ENCODE results near the gene DUOX2.

The DUOX2 gene

DNA sequence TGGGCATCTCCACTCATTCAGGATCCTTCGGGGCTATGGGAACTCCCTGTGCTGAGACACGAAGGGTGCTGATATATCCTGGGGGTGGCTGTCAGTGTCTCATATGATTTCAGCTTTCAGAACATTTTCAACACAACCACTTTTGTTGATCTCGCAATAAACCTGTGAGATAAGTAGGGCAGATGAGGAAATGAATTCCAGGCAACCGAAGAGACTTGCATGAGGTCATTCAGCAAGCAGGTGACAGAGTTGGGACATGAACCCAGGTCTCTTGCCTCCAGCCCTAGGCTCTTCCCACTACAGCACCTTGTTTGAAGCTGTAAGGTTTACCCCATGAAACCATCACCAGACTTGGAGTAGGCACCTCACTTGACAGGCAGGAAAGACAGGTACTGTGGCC is 32.4 kb upstream of the DUOX2 start:
- Histone ChIP-seq H3K4me1 (ENCODE audit: insufficient read depth, low read length, severe bottlenecking) (no peaks in the 10 kb centered on the region), H3K36me3 (ENCODE audit: insufficient read depth, low read length) (no peaks in the 10 kb centered on the region), H3K27me3 (ENCODE audit: insufficient read depth, low read length) (no peaks in the 10 kb centered on the region), H3K4me3 (ENCODE audit: low read depth, low read length, poor library complexity, severe bottlenecking) (no peak overlapping the region), H2AFZ (ENCODE audit: low read length) (no peak overlapping the region), H4K20me1 (ENCODE audit: insufficient read depth, low read length) (no peaks in the 10 kb centered on the region), H3K9me3 (ENCODE audit: low read length) (no peaks in the 10 kb centered on the region), H3K79me2 (ENCODE audit: insufficient read depth, low read length) (no peaks in the 10 kb centered on the region), H3K9me2 (ENCODE audit: low read depth, low read length) (no peaks in the 10 kb centered on the region), H3K9ac (ENCODE audit: low read length) (no peak overlapping the region), H3K4me2 (ENCODE audit: low read length) (no peak overlapping the region), H3K27ac (ENCODE audit: low read depth, low read length, poor library complexity, severe bottlenecking) (no peak overlapping the region), H3F3A (ENCODE audit: insufficient read depth, low read length) (no peaks in the 10 kb centered on the region)
- TF ChIP-seq, protein P1, sequence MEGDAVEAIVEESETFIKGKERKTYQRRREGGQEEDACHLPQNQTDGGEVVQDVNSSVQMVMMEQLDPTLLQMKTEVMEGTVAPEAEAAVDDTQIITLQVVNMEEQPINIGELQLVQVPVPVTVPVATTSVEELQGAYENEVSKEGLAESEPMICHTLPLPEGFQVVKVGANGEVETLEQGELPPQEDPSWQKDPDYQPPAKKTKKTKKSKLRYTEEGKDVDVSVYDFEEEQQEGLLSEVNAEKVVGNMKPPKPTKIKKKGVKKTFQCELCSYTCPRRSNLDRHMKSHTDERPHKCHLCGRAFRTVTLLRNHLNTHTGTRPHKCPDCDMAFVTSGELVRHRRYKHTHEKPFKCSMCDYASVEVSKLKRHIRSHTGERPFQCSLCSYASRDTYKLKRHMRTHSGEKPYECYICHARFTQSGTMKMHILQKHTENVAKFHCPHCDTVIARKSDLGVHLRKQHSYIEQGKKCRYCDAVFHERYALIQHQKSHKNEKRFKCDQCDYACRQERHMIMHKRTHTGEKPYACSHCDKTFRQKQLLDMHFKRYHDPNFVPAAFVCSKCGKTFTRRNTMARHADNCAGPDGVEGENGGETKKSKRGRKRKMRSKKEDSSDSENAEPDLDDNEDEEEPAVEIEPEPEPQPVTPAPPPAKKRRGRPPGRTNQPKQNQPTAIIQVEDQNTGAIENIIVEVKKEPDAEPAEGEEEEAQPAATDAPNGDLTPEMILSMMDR (IDR thresholded peaks at IDR 0.05; ENCODE audit: low read length) = no peak
- TF ChIP-seq EZH2 (IDR thresholded peaks at IDR 0.05; ENCODE audit: borderline replicate concordance, low read length) = no peak

DNA sequence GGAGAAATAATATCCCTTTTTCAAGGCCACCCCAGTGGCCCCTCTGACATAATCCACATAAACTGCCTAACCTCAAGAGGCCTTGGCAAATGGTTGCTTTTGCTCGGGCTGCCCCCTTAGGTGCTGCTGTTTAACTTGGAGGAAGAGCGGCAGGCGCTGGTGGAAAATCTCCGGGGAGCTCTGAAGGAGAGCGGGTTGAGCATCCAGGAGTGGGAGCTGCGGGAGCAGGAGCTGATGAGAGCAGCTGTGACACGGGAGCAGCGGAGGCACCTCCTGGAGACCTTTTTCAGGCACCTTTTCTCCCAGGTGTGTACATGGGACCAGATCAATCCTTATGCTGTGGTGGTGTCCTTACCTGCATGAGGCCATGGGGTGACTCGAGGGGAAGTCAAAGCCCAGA is 30.8 kb upstream of the DUOX2 start:
- Histone ChIP-seq H3K36me3 (ENCODE audit: insufficient read depth, low read length) (no peaks in the 10 kb centered on the region), H3K4me3 (ENCODE audit: low read depth, low read length, poor library complexity, severe bottlenecking) (no peak overlapping the region), H3F3A (ENCODE audit: insufficient read depth, low read length) (no peaks in the 10 kb centered on the region), H3K79me2 (ENCODE audit: insufficient read depth, low read length) (no peaks in the 10 kb centered on the region), H3K9me2 (ENCODE audit: low read depth, low read length) (no peaks in the 10 kb centered on the region), H3K4me1 (ENCODE audit: insufficient read depth, low read length, severe bottlenecking) (no peaks in the 10 kb centered on the region), H3K9me3 (ENCODE audit: low read length) (no peaks in the 10 kb centered on the region), H3K9ac (ENCODE audit: low read length) (no peak overlapping the region), H3K27ac (ENCODE audit: low read depth, low read length, poor library complexity, severe bottlenecking) (no peak overlapping the region), H3K4me2 (ENCODE audit: low read length) (no peak overlapping the region), H4K20me1 (ENCODE audit: insufficient read depth, low read length) (no peaks in the 10 kb centered on the region), H2AFZ (ENCODE audit: low read length) (no peak overlapping the region), H3K27me3 (ENCODE audit: insufficient read depth, low read length) (no peaks in the 10 kb centered on the region)
- TF ChIP-seq, protein P1 (IDR thresholded peaks at IDR 0.05; ENCODE audit: low read length) = no peak
- no peak for TF ChIP-seq EZH2 (IDR thresholded peaks at IDR 0.05; ENCODE audit: borderline replicate concordance, low read length)

DNA sequence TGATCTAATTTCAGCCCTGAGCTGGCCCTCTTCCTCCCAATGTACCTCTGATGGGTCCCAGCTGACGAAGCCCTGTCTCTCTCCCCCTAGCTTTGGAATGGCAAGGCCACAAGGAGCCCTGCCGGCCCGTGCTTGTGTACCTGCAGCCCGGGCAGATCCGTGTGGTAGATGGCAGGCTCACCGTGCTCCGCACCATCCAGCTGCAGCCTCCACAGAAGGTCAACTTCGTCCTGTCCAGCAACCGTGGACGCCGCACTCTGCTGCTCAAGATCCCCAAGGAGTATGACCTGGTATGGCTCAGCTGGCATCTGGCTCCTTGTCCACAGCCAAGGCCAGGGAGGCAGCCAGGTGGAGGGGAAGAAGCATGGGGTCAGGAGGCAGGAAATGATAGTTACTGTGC is 30.0 kb upstream of the DUOX2 start:
- Histone ChIP-seq H3K27ac (ENCODE audit: low read depth, low read length, poor library complexity, severe bottlenecking) (no peak overlapping the region), H3K27me3 (ENCODE audit: insufficient read depth, low read length) (no peaks in the 10 kb centered on the region), H3K9me2 (ENCODE audit: low read depth, low read length) (no peaks in the 10 kb centered on the region), H3K4me2 (ENCODE audit: low read length) (no peak overlapping the region), H2AFZ (ENCODE audit: low read length) (no peak overlapping the region), H3F3A (ENCODE audit: insufficient read depth, low read length) (no peaks in the 10 kb centered on the region), H3K4me3 (ENCODE audit: low read depth, low read length, poor library complexity, severe bottlenecking) (no peak overlapping the region), H3K9ac (ENCODE audit: low read length) (no peak overlapping the region), H3K36me3 (ENCODE audit: insufficient read depth, low read length) (no peaks in the 10 kb centered on the region), H3K9me3 (ENCODE audit: low read length) (no peaks in the 10 kb centered on the region), H4K20me1 (ENCODE audit: insufficient read depth, low read length) (no peaks in the 10 kb centered on the region), H3K4me1 (ENCODE audit: insufficient read depth, low read length, severe bottlenecking) (no peaks in the 10 kb centered on the region), H3K79me2 (ENCODE audit: insufficient read depth, low read length) (no peaks in the 10 kb centered on the region)
- TF ChIP-seq, protein P1 (IDR thresholded peaks at IDR 0.05; ENCODE audit: low read length) = no peak
- no peak for TF ChIP-seq EZH2 (IDR thresholded peaks at IDR 0.05; ENCODE audit: borderline replicate concordance, low read length)

Measured in OCI-LY1 (cell line).